Activated gamma-delta T cell treated with Interleukin-2 at 50 U/mL for 16 hours (primary cell): Measurements from ENCODE around the gene TMCC1.
"Not testable (repeated sequence)": the region's sequence is repeated elsewhere in the genome, so short reads cannot be mapped to it uniquely, and the experiment has no call there.

Experiments
- DNase-seq: peaks from one replicate; pipeline ENCODE4 v3.0.0-alpha.2; 2020

Gene TMCC1

GRCh38 chr3:129618901-129619671 is 274.4 kb downstream of the TMCC1 start:
- no peak for DNase-seq

DNA sequence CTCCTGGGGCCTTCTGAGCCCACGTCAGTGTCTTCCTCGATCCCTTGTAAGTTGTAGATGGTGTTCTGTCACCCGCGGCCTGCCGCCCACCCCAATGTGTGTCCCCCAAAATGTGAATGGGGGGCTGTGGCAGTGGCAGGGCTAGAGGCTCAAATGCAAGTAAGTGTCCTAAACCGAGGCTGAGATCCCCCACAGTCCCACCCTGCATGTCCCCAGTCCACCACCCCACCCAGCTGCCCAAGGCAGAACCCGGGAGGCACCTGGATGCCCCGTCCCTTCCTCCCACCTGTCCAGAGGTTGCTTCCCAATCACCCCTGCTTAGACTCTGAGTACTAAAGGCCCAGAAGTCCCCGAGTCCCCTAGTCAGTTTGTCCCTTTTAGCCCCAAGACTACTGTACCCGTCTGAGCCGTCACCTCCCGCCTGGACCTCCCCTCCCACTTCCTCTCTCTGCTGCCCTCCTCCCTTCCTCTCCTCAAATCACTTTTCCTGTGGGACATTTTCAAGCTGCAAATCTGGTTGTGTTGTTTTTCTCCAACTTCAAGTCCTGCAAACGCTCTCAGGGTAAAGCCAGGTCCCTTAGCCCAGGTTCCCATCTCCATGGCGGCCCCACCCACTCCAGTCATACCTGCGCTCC is 275.2 kb downstream of the TMCC1 start:
- no peak for DNase-seq

- no peak for DNase-seq
These were observed 275.9 kb downstream of the TMCC1 start for GRCh38 chr3:129617381-129618185.

DNA sequence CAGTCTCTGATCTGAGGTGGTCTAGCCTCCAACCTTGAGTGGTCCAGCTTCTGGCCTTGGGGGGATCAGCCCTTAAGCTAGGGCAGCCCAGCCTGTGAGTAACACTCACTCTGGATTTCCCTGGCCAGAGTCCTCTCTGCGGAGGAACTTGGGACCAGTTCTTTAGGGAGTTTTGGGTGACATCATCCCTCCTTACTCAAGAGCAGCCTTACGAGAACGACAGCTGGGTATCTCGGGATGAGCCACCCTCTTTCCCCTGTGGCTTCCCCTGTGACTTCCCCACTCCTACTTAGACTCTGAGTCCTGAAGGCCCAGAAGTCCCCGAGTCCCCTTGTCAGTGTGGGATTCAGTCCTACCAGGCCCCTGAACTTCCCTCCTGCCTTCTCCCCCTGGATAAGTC is 276.8 kb downstream of the TMCC1 start:
- DNase-seq = no peak

GRCh38 chr3:129616291-129616690 is 277.2 kb downstream of the TMCC1 start:
- no peak for DNase-seq

- no peak for DNase-seq
These were observed 277.7 kb downstream of the TMCC1 start for GRCh38 chr3:129615751-129616281.

GRCh38 chr3:129614927-129615363 is 278.6 kb downstream of the TMCC1 start:
- no peak for DNase-seq

DNA sequence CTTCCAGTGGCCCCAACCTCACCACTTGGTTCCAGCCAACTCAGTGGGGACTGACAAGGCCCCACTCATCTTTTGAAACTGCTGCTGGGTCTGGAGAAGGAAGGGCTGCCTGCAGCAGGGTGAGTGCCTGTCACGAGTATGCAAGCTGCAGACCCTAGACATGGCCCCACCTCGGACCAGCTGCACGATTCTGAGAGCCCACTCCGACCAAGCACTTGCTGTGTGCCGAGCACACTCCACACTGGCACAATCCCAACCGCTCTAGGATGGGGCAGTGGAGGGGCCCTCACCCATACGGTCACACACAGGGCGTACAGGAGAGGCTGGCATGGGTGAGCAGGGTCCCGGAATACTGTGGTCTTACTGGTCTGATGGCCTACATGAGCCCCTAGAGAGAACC is 279.1 kb downstream of the TMCC1 start:
- no peak for DNase-seq

DNA sequence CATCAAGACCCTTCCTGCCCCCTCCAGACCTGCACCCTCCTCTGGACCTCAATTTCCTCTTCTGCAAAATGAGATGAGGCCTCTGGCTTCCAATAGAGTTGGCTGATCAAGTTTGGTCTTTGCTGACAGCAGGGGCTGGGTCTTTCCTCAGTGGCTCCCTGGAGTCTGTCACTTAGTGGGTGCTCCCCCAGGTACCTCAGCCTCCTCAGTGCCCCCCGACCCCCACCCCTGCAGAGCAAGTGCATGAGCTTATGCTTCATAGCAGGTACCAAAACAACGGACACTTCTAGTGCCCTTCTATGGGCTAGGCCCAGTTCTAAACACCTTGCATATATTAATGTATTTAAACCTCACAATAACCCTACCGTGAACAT is 280.2 kb downstream of the TMCC1 start:
- DNase-seq = no peak

DNA sequence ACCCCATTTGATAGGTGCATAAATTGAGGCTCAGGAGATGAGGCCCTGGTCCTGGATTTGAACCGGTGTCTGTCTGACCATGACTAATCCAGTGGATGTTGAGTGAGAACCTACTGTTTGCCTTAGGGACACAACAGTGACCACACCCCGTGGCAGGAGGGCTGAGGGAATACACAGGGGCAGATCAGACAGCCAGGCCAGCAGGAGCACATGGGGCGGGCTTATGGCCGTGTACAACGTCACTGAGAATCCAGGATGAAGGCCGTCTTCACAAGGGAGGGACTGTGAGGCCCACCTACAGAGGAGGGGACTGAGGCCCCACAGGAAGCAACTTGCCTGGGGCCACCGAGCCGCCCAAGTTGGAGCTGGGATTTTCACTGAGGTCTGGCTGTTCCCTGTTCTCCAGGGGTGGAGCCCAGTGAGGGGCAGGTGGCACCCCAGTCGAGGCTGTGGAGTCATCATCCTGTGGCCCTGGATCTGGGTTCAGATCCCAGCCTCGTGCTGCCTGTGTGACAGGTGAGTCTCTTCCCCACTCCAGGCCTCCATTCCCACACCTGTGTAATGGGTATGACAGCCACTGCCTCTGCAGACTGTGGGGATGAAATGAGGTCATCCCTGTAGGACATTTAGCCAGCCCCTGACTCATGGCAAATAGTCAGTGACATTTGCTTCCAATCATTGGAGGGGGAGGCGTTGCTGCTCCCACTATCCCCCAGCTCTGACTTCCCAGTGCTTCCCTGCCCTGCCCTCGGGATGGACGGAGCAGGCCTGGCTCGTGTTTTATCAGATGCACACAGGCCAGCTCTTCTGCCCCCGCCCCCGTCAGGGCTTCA is 280.8 kb downstream of the TMCC1 start:
- no peak for DNase-seq

DNA sequence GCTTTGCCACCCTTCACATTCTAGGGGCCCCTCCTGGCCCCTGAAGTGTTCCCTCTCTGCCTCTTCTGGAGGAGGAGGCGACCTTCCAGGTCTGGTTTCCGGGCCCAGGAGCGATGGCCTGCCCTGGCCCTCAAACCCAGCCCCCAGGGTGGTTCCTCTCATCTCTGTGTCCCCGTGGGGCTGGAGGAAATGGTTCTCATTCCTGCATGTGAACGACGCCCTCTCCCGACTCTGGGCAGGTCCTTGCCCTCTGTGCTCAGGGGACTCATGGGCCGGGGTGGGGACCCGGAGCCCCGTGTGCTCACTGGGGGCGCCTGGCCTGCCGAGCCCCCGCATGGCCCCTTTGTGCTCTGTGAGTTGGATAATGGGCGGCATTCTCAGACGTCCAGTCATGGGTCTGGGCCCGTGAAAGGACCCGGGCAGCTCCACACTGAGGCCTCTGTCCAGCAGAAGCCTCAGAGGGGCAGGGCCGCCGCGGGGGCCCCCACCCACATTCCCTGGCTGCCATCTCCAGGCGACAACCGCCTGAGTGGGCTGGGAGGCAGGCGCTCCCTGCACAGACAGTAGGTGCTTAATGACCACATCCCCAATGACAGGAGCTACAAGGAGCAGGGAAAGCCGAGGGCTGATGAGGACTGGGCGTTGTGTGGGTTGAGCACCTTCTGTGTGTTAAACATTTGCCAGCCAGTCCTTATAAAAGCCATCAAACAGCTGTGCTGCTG is 281.5 kb downstream of the TMCC1 start:
- DNase-seq = no peak

- DNase-seq = no peak
These were observed 282.1 kb downstream of the TMCC1 start for GRCh38 chr3:129611446-129611800.

GRCh38 chr3:129610794-129611445 is 282.6 kb downstream of the TMCC1 start:
- not testable (repeated sequence) for DNase-seq

- no peak for DNase-seq
These were observed 283.2 kb downstream of the TMCC1 start for GRCh38 chr3:129610276-129610675.

DNA sequence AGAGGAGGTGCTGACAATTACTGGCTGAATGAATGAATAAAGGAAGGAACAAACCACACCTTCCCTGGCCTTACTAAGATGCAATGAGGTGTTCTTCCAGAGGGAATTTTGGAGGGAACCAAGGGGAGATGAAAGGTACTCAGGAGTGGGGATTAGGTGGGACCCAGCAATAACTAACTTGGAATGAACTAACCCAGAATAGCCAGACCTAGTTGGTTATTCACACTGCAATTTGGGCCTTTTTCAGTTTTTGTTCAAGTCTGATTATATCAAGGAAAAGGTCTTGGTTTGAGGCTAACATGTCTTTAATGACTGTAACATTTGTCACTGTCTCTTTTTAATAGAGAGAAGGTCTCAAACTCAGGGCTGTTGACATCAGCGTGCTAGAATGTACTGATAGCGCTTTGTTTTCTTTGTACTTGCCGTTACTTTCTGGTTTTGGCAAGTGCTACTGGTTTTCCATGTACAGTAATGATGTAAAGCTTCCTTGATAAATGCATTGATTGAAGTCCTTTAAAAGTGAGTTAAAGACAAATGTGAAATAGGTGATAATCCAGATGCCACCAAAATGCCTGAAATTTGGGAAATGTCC is 283.8 kb downstream of the TMCC1 start:
- DNase-seq = no peak

DNA sequence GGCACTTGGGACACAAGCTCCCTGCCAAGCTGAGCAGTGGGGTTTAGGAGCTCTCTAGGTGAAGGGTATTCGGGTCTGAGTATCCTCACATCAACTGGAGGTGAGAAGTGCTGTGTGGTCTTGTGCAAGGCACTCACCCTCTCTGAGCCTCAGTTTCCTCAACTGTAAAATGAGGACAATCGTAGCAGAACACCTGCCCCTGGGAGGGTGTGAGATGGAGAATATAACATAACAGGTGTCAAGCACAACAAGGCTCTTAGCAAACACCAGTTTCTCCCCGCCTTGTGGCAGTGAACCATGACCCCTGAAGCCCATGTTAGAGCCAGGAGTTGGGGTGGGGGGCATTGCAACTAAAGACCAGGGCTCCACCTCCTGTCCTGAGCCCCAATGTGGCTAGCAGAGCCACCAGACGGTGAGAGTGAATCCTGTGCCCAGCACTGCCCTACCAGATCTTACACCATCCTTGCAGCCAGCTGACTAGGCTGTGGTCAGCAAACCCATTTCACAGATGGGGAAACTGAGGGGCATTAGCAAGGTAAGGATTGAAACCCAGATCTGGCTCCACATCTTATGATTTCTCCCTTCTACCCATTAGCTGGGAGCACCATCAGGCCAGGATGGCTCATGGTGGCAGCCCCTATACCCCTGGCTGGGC is 284.4 kb downstream of the TMCC1 start:
- no peak for DNase-seq

GRCh38 chr3:129608087-129608935 is 285.2 kb downstream of the TMCC1 start:
- DNase-seq = no peak

DNA sequence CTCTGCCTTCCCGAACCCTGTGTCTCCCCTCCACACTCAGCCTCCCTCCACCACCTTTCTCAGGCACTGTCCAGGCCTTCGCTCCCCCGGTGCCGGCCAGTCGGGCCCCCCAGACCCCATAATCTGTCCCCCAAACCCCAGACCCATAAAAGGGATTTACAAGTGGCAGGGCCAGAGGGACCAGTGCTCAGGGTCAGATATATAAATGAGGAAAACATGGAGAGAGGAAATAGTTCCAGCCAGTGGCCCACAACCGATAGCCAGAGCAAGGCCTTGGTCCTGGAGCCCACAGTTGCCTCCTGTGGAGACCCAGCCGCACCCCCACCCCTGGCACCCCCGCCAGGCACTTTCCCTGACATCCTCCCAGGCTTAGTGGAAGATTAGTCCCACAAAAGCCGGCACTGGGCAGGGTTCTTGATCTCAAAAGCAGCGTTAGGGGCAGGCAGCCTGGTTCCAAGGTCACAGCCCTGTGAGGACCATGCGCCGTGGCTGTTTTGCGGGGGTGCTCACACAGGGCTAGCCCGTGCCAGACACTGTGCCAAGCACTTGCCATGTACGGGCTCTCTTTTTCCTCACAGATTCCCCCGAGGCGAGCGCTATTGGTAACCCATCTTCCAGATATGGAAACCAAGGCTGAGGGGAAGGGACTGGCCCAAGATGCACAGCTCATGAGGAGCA is 286.0 kb downstream of the TMCC1 start:
- DNase-seq = no peak
